HFFc6 (cell line): ENCODE results near the gene ADARB1. TPM values are rescaled to one million over a fixed set of nuclear protein-coding genes. Genes with fewer than 3 reads are reported as not detected.
"Not testable (repeated sequence)": the region's sequence is repeated elsewhere in the genome, so short reads cannot be mapped to it uniquely, and the experiment has no call there.

Source experiments
- DNase-seq: peaks from one replicate; pipeline ENCODE4 v3.0.0-alpha.2; 2018
- H3K27ac Mint-ChIP-seq: 2 replicates; pipeline ENCODE4 v1.8.0; 2020; ENCODE audit warnings: mild to moderate bottlenecking, mixed read lengths
- H3K27me3 Mint-ChIP-seq: 2 replicates; pipeline ENCODE4 v1.8.0; 2021; ENCODE audit warnings: mild to moderate bottlenecking, moderate library complexity, mixed read lengths; ENCODE audit not compliant: insufficient read depth
- H3K36me3 Mint-ChIP-seq: 2 replicates; pipeline ENCODE4 v1.8.0; 2021; ENCODE audit warnings: low read depth, mixed read lengths
- H3K4me1 Mint-ChIP-seq: 2 replicates; pipeline ENCODE4 v1.8.0; 2020; ENCODE audit warnings: low read depth, mixed read lengths
- H3K4me3 Mint-ChIP-seq: 2 replicates; pipeline ENCODE4 v1.8.0; 2020; ENCODE audit warnings: mild to moderate bottlenecking, moderate library complexity, mixed read lengths
- H3K9me3 Mint-ChIP-seq: 2 replicates; pipeline ENCODE4 v1.8.0; 2020; ENCODE audit warnings: mild to moderate bottlenecking, mixed read lengths
- CTCF ChIP-seq: fragments of 200-600 bp; sonication (generic); IDR thresholded peaks from 2 replicates; pipeline ENCODE4 v1.5.0; 2021; ENCODE audit warnings: antibody characterized with exemption, mild to moderate bottlenecking
- long read RNA-seq: library from polyadenylated mRNA; unstranded; transcript quantifications from one replicate; pipeline ENCODE4 v2.0.0, GENCODE V29; 2019
- total RNA-seq, 6 experiments: library from RNA; stranded (reverse); fragmentation: NEBNext Ultra II Directional; extraction: Animal tissue kit (Norgen Biotek cat#: 25700); gene quantifications; 2 replicates in 1 of 6; 3 replicates in 5 of 6; pipeline ENCODE4 v1.2.3, GENCODE V29; 2021

ADARB1 gene
- 1 to 10 TPM; 1.7 to 3.2 (median 2.2) TPM for total RNA-seq
- long read RNA-seq, partial matches to known transcripts, result 2 of 2 reads
- long read RNA-seq, other reads (novel, unspliced or antisense), result 0 of 2 reads

GRCh38 chr21:45074048-45074817 is at the start of gene ADARB1:
Gene ADARB1 (plus strand): TSS chr21:45074580. CDS start chr21:45171657, 97,077 bp downstream.
- H3K9me3 Mint-ChIP-seq, result no peaks in the 10 kb centered on the region
- H3K27ac Mint-ChIP-seq, result peak within 1 kb of the TSS; percentile 53
- no peak for DNase-seq
- no peaks in the 10 kb centered on the region for H3K36me3 Mint-ChIP-seq
- no peak for TF ChIP-seq CTCF
- H3K27me3 Mint-ChIP-seq, result peaks cover 17% of the 10 kb centered on the region
- H3K4me1 Mint-ChIP-seq, result peaks cover 14% of the 10 kb centered on the region
- peak within 1 kb of the TSS; percentile 88 for H3K4me3 Mint-ChIP-seq

- Mint-ChIP-seq H3K27ac (no peak overlapping the region), H3K27me3 (peaks cover 41% of the 10 kb centered on the region), H3K4me1 (no peaks in the 10 kb centered on the region), H3K4me3 (no peak overlapping the region), H3K36me3 (peaks cover 6% of the 10 kb centered on the region), H3K9me3 (peaks cover 16% of the 10 kb centered on the region)
- no peak for TF ChIP-seq CTCF
- DNase-seq, result no peak
Measured at GRCh38 chr21:45026066-45026745, 48.2 kb upstream of the ADARB1 start.

GRCh38 chr21:45026826-45027225 is 47.6 kb upstream of the ADARB1 start:
- Mint-ChIP-seq H3K36me3 (peaks cover 6% of the 10 kb centered on the region), H3K27ac (no peak overlapping the region), H3K4me1 (no peaks in the 10 kb centered on the region), H3K4me3 (no peak overlapping the region), H3K9me3 (peaks cover 16% of the 10 kb centered on the region), H3K27me3 (peaks cover 44% of the 10 kb centered on the region)
- TF ChIP-seq CTCF, result no peak
- DNase-seq, result no peak

- Mint-ChIP-seq H3K27ac (no peak overlapping the region), H3K36me3 (peaks cover 6% of the 10 kb centered on the region), H3K9me3 (peaks cover 16% of the 10 kb centered on the region), H3K4me1 (no peaks in the 10 kb centered on the region), H3K27me3 (peaks cover 47% of the 10 kb centered on the region), H3K4me3 (no peak overlapping the region)
- DNase-seq, result no peak
- no peak for TF ChIP-seq CTCF
Measured at GRCh38 chr21:45027241-45028196, 46.9 kb upstream of the ADARB1 start.

GRCh38 chr21:45028645-45029044 is 45.7 kb upstream of the ADARB1 start:
- H3K4me1 Mint-ChIP-seq, H3K36me3 Mint-ChIP-seq, H3K27ac Mint-ChIP-seq, H3K9me3 Mint-ChIP-seq, DNase-seq, H3K4me3 Mint-ChIP-seq: not testable (repeated sequence)
- H3K27me3 Mint-ChIP-seq, result peaks cover 45% of the 10 kb centered on the region
